T-helper 2 cell treated with Interferon-gamma antibody and Interleukin-4, amounts not matched to agents 5 μg/mL and 100 μg/mL, for 36 hours (primary cell): ENCODE data around the gene POLR2C.

Experiments
- DNase-seq: peaks from one replicate; pipeline ENCODE4 v3.0.0; 2021; ENCODE audit warnings: low spot score
- H3K27ac Mint-ChIP-seq: one replicate; pipeline ENCODE4 v1.8.0; 2021; ENCODE audit warnings: mild to moderate bottlenecking, mixed read lengths
- H3K27me3 Mint-ChIP-seq: one replicate; pipeline ENCODE4 v1.8.0; 2021; ENCODE audit warnings: low read depth, mixed read lengths
- H3K36me3 Mint-ChIP-seq: one replicate; pipeline ENCODE4 v1.8.0; 2021; ENCODE audit warnings: low read depth, mixed read lengths
- H3K4me1 Mint-ChIP-seq: one replicate; pipeline ENCODE4 v1.8.0; 2021; ENCODE audit warnings: low read depth, mixed read lengths
- H3K4me3 Mint-ChIP-seq: one replicate; pipeline ENCODE4 v1.8.0; 2022; ENCODE audit warnings: mild to moderate bottlenecking, moderate library complexity, mixed read lengths
- H3K9me3 Mint-ChIP-seq: one replicate; pipeline ENCODE4 v1.8.0; 2021; ENCODE audit warnings: mixed read lengths

The POLR2C gene

DNA sequence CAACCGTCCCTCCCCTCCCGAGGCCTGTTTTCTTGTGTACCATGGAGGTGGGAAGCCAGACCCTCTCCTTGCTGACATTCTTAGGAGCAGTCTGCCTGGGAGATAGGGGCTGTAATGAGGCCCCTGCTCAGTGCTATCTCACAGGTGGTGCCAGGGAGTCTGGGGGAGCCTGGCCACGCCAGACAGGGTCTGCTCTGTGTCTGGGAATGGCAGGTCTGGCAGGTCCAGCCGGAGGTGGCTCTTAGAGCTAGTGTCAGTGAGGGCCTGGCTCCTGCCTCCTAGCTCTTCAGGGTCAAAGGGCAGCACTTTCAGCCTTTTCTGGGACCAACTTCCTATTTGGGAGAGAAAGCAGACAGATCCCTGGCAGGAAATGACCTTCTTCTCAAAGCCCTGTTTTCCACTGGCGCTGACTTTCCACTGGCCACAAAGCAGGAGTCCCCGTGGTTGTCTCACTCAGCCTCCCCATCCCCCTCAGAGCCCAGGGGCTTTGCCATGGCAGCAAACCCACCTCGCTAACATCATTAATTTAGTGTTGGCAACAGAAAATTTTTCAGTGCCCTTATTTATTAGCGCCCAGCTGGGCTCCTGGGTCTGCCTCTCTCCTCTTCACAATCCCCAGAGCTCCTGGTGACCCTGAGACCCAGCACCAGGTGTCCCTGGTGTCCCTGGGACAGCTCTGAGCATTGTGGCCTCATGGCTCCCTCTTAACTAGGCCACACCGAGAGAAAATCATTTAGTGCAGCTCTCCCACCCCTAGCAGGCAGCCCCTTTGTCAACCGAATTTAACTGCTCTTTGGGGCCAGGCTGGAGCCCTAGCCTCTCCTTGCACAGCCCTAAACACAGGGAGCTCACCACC, 47.8 kb downstream of the POLR2C start:
- Mint-ChIP-seq H3K4me1 (no peaks in the 10 kb centered on the region), H3K36me3 (no peaks in the 10 kb centered on the region), H3K4me3 (no peak overlapping the region), H3K9me3 (no peaks in the 10 kb centered on the region), H3K27me3 (no peaks in the 10 kb centered on the region), H3K27ac (no peak overlapping the region)
- no peak for DNase-seq

- no peak for DNase-seq
- no peaks in the 10 kb centered on the region for H3K4me1 Mint-ChIP-seq
- H3K36me3 Mint-ChIP-seq = no peaks in the 10 kb centered on the region
- H3K4me3 Mint-ChIP-seq = no peak overlapping the region
- H3K9me3 Mint-ChIP-seq = no peaks in the 10 kb centered on the region
- no peak overlapping the region for H3K27ac Mint-ChIP-seq
- no peaks in the 10 kb centered on the region for H3K27me3 Mint-ChIP-seq
Measured at GRCh38 chr16:57512296-57513001, 50.0 kb downstream of the POLR2C start.

DNA sequence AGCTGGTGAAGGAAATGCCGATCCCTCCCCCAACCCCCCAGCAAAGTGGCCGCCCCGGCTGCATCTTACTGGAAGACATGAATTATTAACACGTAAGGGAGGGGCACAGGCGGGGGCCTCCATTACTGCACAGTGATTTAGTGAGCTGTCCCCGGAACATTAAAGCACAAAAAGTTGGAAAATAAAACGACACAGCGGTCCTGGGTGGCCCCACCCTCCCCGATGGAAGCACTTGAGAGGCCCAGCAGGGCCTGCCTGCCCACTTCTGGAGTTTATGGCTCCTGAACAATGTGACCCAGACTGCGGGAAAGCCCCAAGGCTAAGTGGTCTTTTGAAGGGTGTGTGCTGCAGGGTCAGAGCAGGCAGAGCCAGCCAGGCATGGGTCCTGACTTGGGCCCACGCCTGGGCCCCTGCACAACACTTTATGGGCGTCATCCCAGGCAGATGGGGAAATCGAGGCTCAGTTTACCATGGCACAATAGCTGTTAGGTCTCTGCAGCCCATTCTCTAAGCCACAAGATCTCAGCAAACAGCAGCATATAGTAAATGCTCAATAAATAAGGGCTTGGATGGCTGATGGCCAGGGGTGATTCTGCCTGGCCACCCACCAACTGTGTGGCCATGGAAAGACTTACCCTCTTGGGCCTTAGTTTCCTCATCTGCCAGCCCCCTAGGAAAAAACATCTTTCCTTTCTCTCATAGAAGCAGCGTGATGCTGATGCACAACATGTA, 51.1 kb downstream of the POLR2C start:
- Mint-ChIP-seq H3K36me3 (no peaks in the 10 kb centered on the region), H3K27ac (no peak overlapping the region)
- no peak for DNase-seq

DNA sequence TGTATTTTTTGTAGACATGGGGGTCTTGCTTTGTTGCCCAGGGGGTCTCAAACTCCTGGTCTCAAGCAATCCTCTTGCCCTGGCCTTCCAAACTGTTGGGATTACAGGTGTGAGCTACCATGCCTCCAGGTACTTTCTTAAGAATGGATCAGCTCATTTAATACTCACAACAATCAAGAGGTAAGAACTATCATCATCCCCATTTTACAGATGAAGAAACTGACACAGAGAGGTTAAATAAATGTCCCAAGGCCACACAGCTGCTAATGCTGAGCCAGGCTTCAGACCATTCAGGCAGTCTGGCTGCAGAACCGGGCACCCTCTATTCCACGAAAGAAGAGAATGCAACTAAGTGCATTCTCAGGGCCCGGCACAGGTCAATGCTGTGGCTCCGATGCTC, 51.9 kb downstream of the POLR2C start:
- no peak overlapping the region for H3K4me3 Mint-ChIP-seq
- no peaks in the 10 kb centered on the region for H3K4me1 Mint-ChIP-seq
- H3K9me3 Mint-ChIP-seq = no peaks in the 10 kb centered on the region
- no peak overlapping the region for H3K27ac Mint-ChIP-seq
- peaks cover 3% of the 10 kb centered on the region for H3K36me3 Mint-ChIP-seq
- H3K27me3 Mint-ChIP-seq = no peaks in the 10 kb centered on the region
- no peak for DNase-seq

More for the DNA sequence above, 51.1 kb downstream of the POLR2C start:
- H3K4me3 Mint-ChIP-seq = no peak overlapping the region
- H3K27me3 Mint-ChIP-seq = no peaks in the 10 kb centered on the region
- no peaks in the 10 kb centered on the region for H3K9me3 Mint-ChIP-seq
- H3K4me1 Mint-ChIP-seq = no peaks in the 10 kb centered on the region

- H3K4me3 Mint-ChIP-seq = no peak overlapping the region
- peaks cover 3% of the 10 kb centered on the region for H3K36me3 Mint-ChIP-seq
- no peak overlapping the region for H3K27ac Mint-ChIP-seq
- DNase-seq = no peak
- H3K9me3 Mint-ChIP-seq = no peaks in the 10 kb centered on the region
- no peaks in the 10 kb centered on the region for H3K27me3 Mint-ChIP-seq
- H3K4me1 Mint-ChIP-seq = no peaks in the 10 kb centered on the region
Measured at GRCh38 chr16:57514791-57515600, 52.5 kb downstream of the POLR2C start.

- no peak overlapping the region for H3K4me3 Mint-ChIP-seq
- H3K4me1 Mint-ChIP-seq = no peaks in the 10 kb centered on the region
- no peaks in the 10 kb centered on the region for H3K27me3 Mint-ChIP-seq
- H3K36me3 Mint-ChIP-seq = peaks cover 3% of the 10 kb centered on the region
- H3K27ac Mint-ChIP-seq = no peak overlapping the region
- H3K9me3 Mint-ChIP-seq = no peaks in the 10 kb centered on the region
- no peak for DNase-seq
Measured at GRCh38 chr16:57516176-57516725, 53.8 kb downstream of the POLR2C start.

DNA sequence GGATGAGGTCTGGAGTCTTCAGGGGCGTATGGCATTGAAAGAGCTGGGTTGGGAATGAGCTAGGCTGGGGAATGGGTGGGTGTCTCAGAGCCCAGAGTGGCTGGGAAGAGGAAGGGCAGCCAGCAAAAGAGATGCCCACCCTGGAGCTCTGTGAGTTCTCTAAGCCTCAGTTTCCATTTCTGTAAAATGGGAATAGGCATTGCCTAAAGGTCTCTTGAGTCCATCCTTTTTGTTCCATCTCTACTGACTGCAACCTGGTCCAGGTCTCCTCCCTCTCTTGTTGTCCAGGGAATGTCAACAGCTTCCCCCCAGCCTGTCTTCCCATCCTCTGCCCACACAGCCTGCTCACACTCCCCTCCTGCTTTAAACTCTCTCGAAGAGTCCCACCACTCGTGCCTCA, 54.3 kb downstream of the POLR2C start:
- Mint-ChIP-seq H3K9me3 (no peaks in the 10 kb centered on the region), H3K4me3 (no peak overlapping the region), H3K36me3 (peaks cover 3% of the 10 kb centered on the region), H3K27me3 (no peaks in the 10 kb centered on the region), H3K4me1 (no peaks in the 10 kb centered on the region), H3K27ac (no peak overlapping the region)
- no peak for DNase-seq

DNA sequence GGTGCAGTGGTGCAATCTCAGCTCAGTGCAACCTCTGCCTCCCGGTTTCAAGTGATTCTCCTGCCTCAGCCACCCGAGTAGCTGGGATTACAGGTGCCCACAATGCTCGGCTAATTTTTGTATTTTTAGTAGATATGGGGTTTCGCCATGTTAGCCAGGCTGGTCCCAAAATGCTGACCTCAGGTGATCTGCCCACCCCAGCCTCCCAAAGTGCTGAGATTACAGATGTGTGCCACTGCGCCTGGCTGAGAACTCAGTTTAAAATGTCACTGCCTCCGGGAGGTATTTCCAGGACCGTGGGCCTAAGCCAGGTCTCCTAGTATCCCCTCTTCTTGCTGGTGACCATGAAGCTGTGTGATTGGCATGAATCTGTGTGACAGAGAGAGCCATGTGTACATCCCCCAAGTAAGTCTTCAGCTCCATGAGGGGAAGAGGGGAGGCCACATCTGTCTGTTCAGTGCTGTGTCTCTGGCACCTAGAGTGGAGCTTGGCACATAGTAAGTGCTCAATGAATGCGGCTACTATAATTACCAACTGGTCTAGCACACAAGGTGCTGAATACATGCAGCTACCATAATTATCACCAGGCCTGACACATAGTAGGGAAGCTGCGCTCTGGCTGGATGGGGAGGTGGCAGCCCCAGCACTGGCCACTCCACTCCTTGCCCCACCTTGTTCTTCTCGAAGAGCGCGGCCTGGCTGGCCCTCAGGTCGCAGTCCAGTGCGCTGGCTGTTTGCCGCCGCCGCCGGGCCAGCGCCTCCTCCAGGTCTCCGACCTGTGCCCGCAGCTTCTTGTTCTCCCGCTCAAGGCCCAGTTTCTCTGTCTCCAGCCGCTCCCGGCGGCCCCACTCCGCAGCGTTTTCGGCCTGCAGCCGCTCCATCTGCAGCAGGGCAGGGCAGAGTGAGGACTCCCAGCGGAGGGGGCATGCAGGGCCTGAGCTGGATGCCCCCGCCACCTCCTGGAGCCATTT, 55.2 kb downstream of the POLR2C start:
- no peak for DNase-seq
- H3K27me3 Mint-ChIP-seq = no peaks in the 10 kb centered on the region
- H3K4me3 Mint-ChIP-seq = no peak overlapping the region
- no peak overlapping the region for H3K27ac Mint-ChIP-seq
- H3K4me1 Mint-ChIP-seq = peaks cover 2% of the 10 kb centered on the region
- H3K36me3 Mint-ChIP-seq = peaks cover 3% of the 10 kb centered on the region
- H3K9me3 Mint-ChIP-seq = no peaks in the 10 kb centered on the region

DNA sequence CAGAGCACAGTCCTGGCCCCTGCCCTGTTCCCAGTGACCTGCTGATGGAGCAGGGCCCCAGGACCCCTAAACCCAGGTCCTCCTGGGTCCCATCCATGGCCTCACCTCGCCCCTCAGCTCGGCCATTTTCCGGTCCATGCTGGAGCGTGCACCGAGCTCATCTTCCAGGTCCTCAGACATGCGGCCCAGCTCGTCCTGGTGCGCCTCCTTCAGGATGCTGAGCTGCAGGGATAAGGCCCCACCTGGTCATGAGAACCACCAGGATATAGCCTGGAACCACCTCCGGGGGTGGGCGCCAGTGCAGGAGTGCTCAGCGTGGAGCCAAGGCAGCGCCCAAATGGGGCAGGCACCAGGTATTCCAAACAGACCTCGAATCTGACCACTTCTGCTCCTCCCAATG, 56.0 kb downstream of the POLR2C start:
- Mint-ChIP-seq H3K4me1 (peaks cover 2% of the 10 kb centered on the region), H3K4me3 (no peak overlapping the region), H3K27me3 (no peaks in the 10 kb centered on the region), H3K9me3 (no peaks in the 10 kb centered on the region), H3K36me3 (peaks cover 3% of the 10 kb centered on the region), H3K27ac (no peak overlapping the region)
- DNase-seq = no peak

DNA sequence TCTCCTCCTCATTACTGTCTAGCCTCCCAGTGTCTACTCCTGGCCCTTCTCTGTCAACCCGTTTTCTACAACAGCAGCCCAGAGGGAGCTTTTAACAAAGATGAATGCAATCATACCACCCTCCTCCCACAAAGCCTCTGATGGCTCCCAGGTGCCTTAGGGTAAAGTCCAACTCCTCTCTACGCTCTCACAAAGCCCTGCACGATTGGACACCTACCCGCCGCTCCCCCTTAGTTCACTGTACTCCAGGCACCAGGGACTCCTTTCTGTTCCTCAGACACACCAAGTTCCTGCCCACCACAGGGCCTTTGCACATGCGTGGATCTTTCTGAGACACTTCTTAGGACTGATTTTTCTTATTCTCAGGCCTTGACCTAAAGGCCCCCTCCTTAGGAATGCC, 56.4 kb downstream of the POLR2C start:
- Mint-ChIP-seq H3K4me1 (peaks cover 2% of the 10 kb centered on the region), H3K9me3 (no peaks in the 10 kb centered on the region), H3K4me3 (no peak overlapping the region), H3K36me3 (peaks cover 3% of the 10 kb centered on the region), H3K27me3 (no peaks in the 10 kb centered on the region), H3K27ac (no peak overlapping the region)
- DNase-seq = no peak

GRCh38 chr16:57519796-57520360, 57.4 kb downstream of the POLR2C start:
- peaks cover 3% of the 10 kb centered on the region for H3K36me3 Mint-ChIP-seq
- peak; percentile 61 for DNase-seq
- no peaks in the 10 kb centered on the region for H3K9me3 Mint-ChIP-seq
- peaks cover 2% of the 10 kb centered on the region for H3K4me1 Mint-ChIP-seq
- no peaks in the 10 kb centered on the region for H3K27me3 Mint-ChIP-seq
- no peak overlapping the region for H3K27ac Mint-ChIP-seq
- H3K4me3 Mint-ChIP-seq = no peak overlapping the region
